Endothelial cell of umbilical vein (primary cell): Measurements from ENCODE around the gene MEF2D.

Source experiments
- EZH2 ChIP-seq: IDR thresholded peaks from 2 replicates; pipeline ENCODE4 v1.6.1; 2012; ENCODE audit warnings: borderline replicate concordance, low read depth, mild to moderate bottlenecking, moderate library complexity, low read length, inconsistent platforms; ENCODE audit not compliant: severe bottlenecking
- MYC ChIP-seq: IDR thresholded peaks from one replicate; pipeline ENCODE4 v1.6.1; 2011; ENCODE audit warnings: mild to moderate bottlenecking, low read depth, low read length
- POLR2A ChIP-seq: IDR thresholded peaks from 2 replicates; pipeline ENCODE4 v1.6.1; 2012; ENCODE audit warnings: low read depth, mild to moderate bottlenecking, control low read depth, low read length
- POLR2AphosphoS5 ChIP-seq: IDR thresholded peaks from 2 replicates; pipeline ENCODE4 v1.6.1; 2012; ENCODE audit warnings: low read depth, mild to moderate bottlenecking, control low read depth, low read length, moderate library complexity; ENCODE audit not compliant: insufficient read depth
- TF ChIP-seq, protein P1 (sequence below), 2 donors: IDR thresholded peaks; 1 replicate in 1 of 2; 2 replicates in 1 of 2; pipeline ENCODE4 v1.5.1; 2011; ENCODE audit warnings: low read length in 2 of 2, mild to moderate bottlenecking in 2 of 2, moderate library complexity in 2 of 2, control low read depth in 1 of 2, inconsistent platforms in 1 of 2, low read depth in 1 of 2; ENCODE audit not compliant: insufficient read depth in 1 of 2; ENCODE audit errors: extremely low read depth in 1 of 2
- TF ChIP-seq, protein P2 (sequence below): IDR thresholded peaks from 2 replicates; pipeline ENCODE4 v1.6.1; 2011; ENCODE audit not compliant: insufficient read depth, insufficient read length

DNA sequence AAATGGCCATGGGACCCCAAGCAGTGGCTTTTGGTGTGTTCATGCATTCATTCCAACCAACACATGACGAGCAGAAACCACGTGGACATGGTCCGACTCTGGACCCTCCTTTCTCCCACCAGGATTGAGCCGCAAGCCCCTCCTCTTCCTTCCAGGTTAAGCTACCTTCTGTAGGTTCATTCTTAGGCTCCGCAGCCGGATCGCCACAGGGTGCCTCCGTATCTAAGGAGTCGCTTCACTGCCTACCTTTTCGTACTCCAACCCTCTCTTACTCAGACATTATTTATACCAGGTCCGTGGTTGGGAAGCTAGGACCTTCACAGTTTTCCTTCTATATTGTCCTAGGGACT lies 67.9 kb downstream of the MEF2D start:
- TF ChIP-seq, protein P1, sequence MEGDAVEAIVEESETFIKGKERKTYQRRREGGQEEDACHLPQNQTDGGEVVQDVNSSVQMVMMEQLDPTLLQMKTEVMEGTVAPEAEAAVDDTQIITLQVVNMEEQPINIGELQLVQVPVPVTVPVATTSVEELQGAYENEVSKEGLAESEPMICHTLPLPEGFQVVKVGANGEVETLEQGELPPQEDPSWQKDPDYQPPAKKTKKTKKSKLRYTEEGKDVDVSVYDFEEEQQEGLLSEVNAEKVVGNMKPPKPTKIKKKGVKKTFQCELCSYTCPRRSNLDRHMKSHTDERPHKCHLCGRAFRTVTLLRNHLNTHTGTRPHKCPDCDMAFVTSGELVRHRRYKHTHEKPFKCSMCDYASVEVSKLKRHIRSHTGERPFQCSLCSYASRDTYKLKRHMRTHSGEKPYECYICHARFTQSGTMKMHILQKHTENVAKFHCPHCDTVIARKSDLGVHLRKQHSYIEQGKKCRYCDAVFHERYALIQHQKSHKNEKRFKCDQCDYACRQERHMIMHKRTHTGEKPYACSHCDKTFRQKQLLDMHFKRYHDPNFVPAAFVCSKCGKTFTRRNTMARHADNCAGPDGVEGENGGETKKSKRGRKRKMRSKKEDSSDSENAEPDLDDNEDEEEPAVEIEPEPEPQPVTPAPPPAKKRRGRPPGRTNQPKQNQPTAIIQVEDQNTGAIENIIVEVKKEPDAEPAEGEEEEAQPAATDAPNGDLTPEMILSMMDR (IDR thresholded peaks at IDR 0.05; ENCODE audit: extremely low read depth in 1 of 2, insufficient read depth in 1 of 2, low read depth in 1 of 2, low read length in 2 of 2) = no peak
- TF ChIP-seq POLR2AphosphoS5 (no peak), POLR2A (no peak), EZH2 (peak; percentile 60), MYC (no peak)
- TF ChIP-seq, protein P2, sequence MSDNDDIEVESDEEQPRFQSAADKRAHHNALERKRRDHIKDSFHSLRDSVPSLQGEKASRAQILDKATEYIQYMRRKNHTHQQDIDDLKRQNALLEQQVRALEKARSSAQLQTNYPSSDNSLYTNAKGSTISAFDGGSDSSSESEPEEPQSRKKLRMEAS = peak; percentile 16
